ENCODE measurements around the gene SH2D3C.
"Not testable (repeated sequence)": the region's sequence is repeated elsewhere in the genome, so short reads cannot be mapped to it uniquely, and the experiment has no call there.

SH2D3C gene

GRCh38 chr9:127785933-127786772 is 7.7 kb upstream of the SH2D3C start, which contains the start of gene CDK9:
TSS of gene CDK9 (plus strand) at chr9:127786034. CDS start at chr9:127786149, 115 bp downstream.
- H3K27ac ChIP-seq (ENCODE audit: low read depth, low read length) = peak within 1 kb of the TSS; percentile 87
- peak within 1 kb of the TSS; percentile 87 for H3K4me3 ChIP-seq (ENCODE audit: low read length)
- H3K36me3 ChIP-seq (ENCODE audit: control insufficient read depth, insufficient read depth, low read length) = peaks cover 38% of the 10 kb centered on the region
- no peaks in the 10 kb centered on the region for H3K27me3 ChIP-seq (ENCODE audit: control insufficient read depth, insufficient read depth, low read length)
- H3K4me1 ChIP-seq (ENCODE audit: control insufficient read depth, insufficient read depth, low read length) = peaks cover 7% of the 10 kb centered on the region
- peak within 1 kb of the TSS; percentile 86 for H3K9ac ChIP-seq (ENCODE audit: low read length)

GRCh38 chr9:127785023-127785932 is 6.8 kb upstream of the SH2D3C start:
- Histone ChIP-seq H3K4me1 (ENCODE audit: control insufficient read depth, insufficient read depth, low read length) (peaks cover 7% of the 10 kb centered on the region), H3K27ac (ENCODE audit: low read depth, low read length) (peak overlapping the region; percentile 87), H3K4me3 (ENCODE audit: low read length) (peak overlapping the region; percentile 59)

GRCh38 chr9:127783111-127784008 is 4.9 kb upstream of the SH2D3C start:
- Histone ChIP-seq H3K4me3 (ENCODE audit: low read length) (peak overlapping the region; percentile 1), H3K4me1 (ENCODE audit: control insufficient read depth, insufficient read depth, low read length) (peaks cover 7% of the 10 kb centered on the region), H3K36me3 (ENCODE audit: control insufficient read depth, insufficient read depth, low read length) (peaks cover 14% of the 10 kb centered on the region), H3K27ac (ENCODE audit: low read depth, low read length) (no peak overlapping the region), H3K27me3 (ENCODE audit: control insufficient read depth, insufficient read depth, low read length) (no peaks in the 10 kb centered on the region), H3K9ac (ENCODE audit: low read length) (no peak overlapping the region)

More at GRCh38 chr9:127785023-127785932, 6.8 kb upstream of the SH2D3C start:
- H3K36me3 ChIP-seq (ENCODE audit: control insufficient read depth, insufficient read depth, low read length) = peaks cover 33% of the 10 kb centered on the region
- H3K27me3 ChIP-seq (ENCODE audit: control insufficient read depth, insufficient read depth, low read length) = no peaks in the 10 kb centered on the region
- no peak overlapping the region for H3K9ac ChIP-seq (ENCODE audit: low read length)

GRCh38 chr9:127781806-127782205 is 3.3 kb upstream of the SH2D3C start:
- no peaks in the 10 kb centered on the region for H3K36me3 ChIP-seq (ENCODE audit: control insufficient read depth, insufficient read depth, low read length)
- H3K4me1 ChIP-seq (ENCODE audit: control insufficient read depth, insufficient read depth, low read length) = peaks cover 2% of the 10 kb centered on the region

GRCh38 chr9:127780909-127781308 is 2.4 kb upstream of the SH2D3C start:
- H3K27ac ChIP-seq (ENCODE audit: low read depth, low read length); H3K27me3 ChIP-seq (ENCODE audit: control insufficient read depth, insufficient read depth, low read length); H3K4me1 ChIP-seq (ENCODE audit: control insufficient read depth, insufficient read depth, low read length); H3K36me3 ChIP-seq (ENCODE audit: control insufficient read depth, insufficient read depth, low read length); H3K9ac ChIP-seq (ENCODE audit: low read length); H3K4me3 ChIP-seq (ENCODE audit: low read length): not testable (repeated sequence)

More at GRCh38 chr9:127781806-127782205, 3.3 kb upstream of the SH2D3C start:
- Histone ChIP-seq H3K27me3 (ENCODE audit: control insufficient read depth, insufficient read depth, low read length) (no peaks in the 10 kb centered on the region), H3K4me3 (ENCODE audit: low read length) (no peak overlapping the region), H3K27ac (ENCODE audit: low read depth, low read length) (no peak overlapping the region), H3K9ac (ENCODE audit: low read length) (no peak overlapping the region)

GRCh38 chr9:127780126-127780885 is 1.8 kb upstream of the SH2D3C start:
- no peaks in the 10 kb centered on the region for H3K4me1 ChIP-seq (ENCODE audit: control insufficient read depth, insufficient read depth, low read length)
- H3K27me3 ChIP-seq (ENCODE audit: control insufficient read depth, insufficient read depth, low read length) = no peaks in the 10 kb centered on the region
- no peaks in the 10 kb centered on the region for H3K36me3 ChIP-seq (ENCODE audit: control insufficient read depth, insufficient read depth, low read length)
- no peak overlapping the region for H3K4me3 ChIP-seq (ENCODE audit: low read length)
- no peak overlapping the region for H3K27ac ChIP-seq (ENCODE audit: low read depth, low read length)
- H3K9ac ChIP-seq (ENCODE audit: low read length) = no peak overlapping the region

- Histone ChIP-seq H3K27me3 (ENCODE audit: control insufficient read depth, insufficient read depth, low read length) (no peaks in the 10 kb centered on the region), H3K4me3 (ENCODE audit: low read length) (peak overlapping the region; percentile 8), H3K36me3 (ENCODE audit: control insufficient read depth, insufficient read depth, low read length) (no peaks in the 10 kb centered on the region), H3K9ac (ENCODE audit: low read length) (no peak overlapping the region), H3K4me1 (ENCODE audit: control insufficient read depth, insufficient read depth, low read length) (no peaks in the 10 kb centered on the region), H3K27ac (ENCODE audit: low read depth, low read length) (no peak overlapping the region)
These were observed 893 bp upstream of the SH2D3C start for GRCh38 chr9:127779136-127779981.

- H3K4me3 ChIP-seq (ENCODE audit: low read length) = peak overlapping the region; percentile 52
These were observed 992 bp downstream of the SH2D3C start for GRCh38 chr9:127777368-127777980.

GRCh38 chr9:127776924-127777289 is 1.6 kb downstream of the SH2D3C start:
- Histone ChIP-seq H3K36me3 (ENCODE audit: control insufficient read depth, insufficient read depth, low read length) (no peaks in the 10 kb centered on the region), H3K27ac (ENCODE audit: low read depth, low read length) (no peak overlapping the region), H3K4me3 (ENCODE audit: low read length) (peak overlapping the region; percentile 44), H3K4me1 (ENCODE audit: control insufficient read depth, insufficient read depth, low read length) (no peaks in the 10 kb centered on the region), H3K27me3 (ENCODE audit: control insufficient read depth, insufficient read depth, low read length) (no peaks in the 10 kb centered on the region), H3K9ac (ENCODE audit: low read length) (no peak overlapping the region)

More at GRCh38 chr9:127777368-127777980, 992 bp downstream of the SH2D3C start:
- Histone ChIP-seq H3K4me1 (ENCODE audit: control insufficient read depth, insufficient read depth, low read length) (no peaks in the 10 kb centered on the region), H3K36me3 (ENCODE audit: control insufficient read depth, insufficient read depth, low read length) (no peaks in the 10 kb centered on the region), H3K9ac (ENCODE audit: low read length) (no peak overlapping the region), H3K27ac (ENCODE audit: low read depth, low read length) (no peak overlapping the region), H3K27me3 (ENCODE audit: control insufficient read depth, insufficient read depth, low read length) (no peaks in the 10 kb centered on the region)

GRCh38 chr9:127776195-127776923 is 2.1 kb downstream of the SH2D3C start:
- Histone ChIP-seq H3K4me3 (ENCODE audit: low read length) (peak overlapping the region; percentile 44), H3K27ac (ENCODE audit: low read depth, low read length) (no peak overlapping the region), H3K27me3 (ENCODE audit: control insufficient read depth, insufficient read depth, low read length) (no peaks in the 10 kb centered on the region), H3K4me1 (ENCODE audit: control insufficient read depth, insufficient read depth, low read length) (no peaks in the 10 kb centered on the region), H3K36me3 (ENCODE audit: control insufficient read depth, insufficient read depth, low read length) (no peaks in the 10 kb centered on the region), H3K9ac (ENCODE audit: low read length) (no peak overlapping the region)

Measured in rectal smooth muscle tissue (tissue), 1 donor.